Measurements from ENCODE around the gene PPP1R13B. TPM values are rescaled to one million over a fixed set of nuclear protein-coding genes. Genes with fewer than 3 reads are reported as not detected.

PPP1R13B gene
- total RNA-seq, 1 experiment from 2014 or later = 16.2 TPM

- H3K27me3 Mint-ChIP-seq (ENCODE audit: insufficient read depth, unreplicated experiment) = no peaks in the 10 kb centered on the region
- H3K4me3 Mint-ChIP-seq (ENCODE audit: unreplicated experiment) = no peak overlapping the region
- POLR2A ChIA-PET = no interaction called here
- CTCF ChIA-PET = interaction anchor here (0.7 to 1.4 kb wide), 2 partner anchors 46 kb away, joined by 3 to 4 read pairs; no protein-coding TSS in a partner anchor
- no peaks in the 10 kb centered on the region for H3K36me3 Mint-ChIP-seq (ENCODE audit: insufficient read depth, unreplicated experiment)
- no peak for TF ChIP-seq CTCF (IDR thresholded peaks at IDR 0.05; ENCODE audit: unreplicated experiment)
- peak; percentile 55 for DNase-seq (ENCODE audit: unreplicated experiment)
- no peaks in the 10 kb centered on the region for H3K9me3 Mint-ChIP-seq (ENCODE audit: unreplicated experiment)
- intact Hi-C loops (cut with micrococcal nuclease) = no loop called here
- H3K4me1 Mint-ChIP-seq (ENCODE audit: insufficient read depth, unreplicated experiment) = peaks cover 18% of the 10 kb centered on the region
- BruUV-seq (replicated peaks) = no TSS peak
- H3K27ac Mint-ChIP-seq (ENCODE audit: low read depth, unreplicated experiment) = peak overlapping the region; percentile 29
These were observed 7.7 kb upstream of the PPP1R13B start for GRCh38 chr14:103854822-103855733.

GRCh38 chr14:103854017-103854808 lies 6.8 kb upstream of the PPP1R13B start:
- peaks cover 18% of the 10 kb centered on the region for H3K4me1 Mint-ChIP-seq (ENCODE audit: insufficient read depth, unreplicated experiment)
- no peaks in the 10 kb centered on the region for H3K27me3 Mint-ChIP-seq (ENCODE audit: insufficient read depth, unreplicated experiment)
- peak overlapping the region; percentile 29 for H3K27ac Mint-ChIP-seq (ENCODE audit: low read depth, unreplicated experiment)
- ChIA-PET CTCF (interaction anchor here (1.0 kb wide), 1 partner anchor 19 kb away, joined by 4 read pairs; no protein-coding TSS in a partner anchor), POLR2A (interaction anchor here (0.7 kb wide), 1 partner anchor 311 kb away, joined by 4 read pairs; no protein-coding TSS in a partner anchor)
- no peaks in the 10 kb centered on the region for H3K36me3 Mint-ChIP-seq (ENCODE audit: insufficient read depth, unreplicated experiment)
- intact Hi-C loops (cut with micrococcal nuclease) = no loop called here
- TF ChIP-seq CTCF (IDR thresholded peaks at IDR 0.05; ENCODE audit: unreplicated experiment) = no peak
- no peak overlapping the region for H3K4me3 Mint-ChIP-seq (ENCODE audit: unreplicated experiment)
- peak; percentile 38 for DNase-seq (ENCODE audit: unreplicated experiment)
- BruUV-seq (replicated peaks) = no TSS peak
- no peaks in the 10 kb centered on the region for H3K9me3 Mint-ChIP-seq (ENCODE audit: unreplicated experiment)

GRCh38 chr14:103849151-103849886 lies 1.9 kb upstream of the PPP1R13B start:
- Mint-ChIP-seq H3K4me3 (ENCODE audit: unreplicated experiment) (peak overlapping the region; percentile 58), H3K9me3 (ENCODE audit: unreplicated experiment) (no peaks in the 10 kb centered on the region), H3K27me3 (ENCODE audit: insufficient read depth, unreplicated experiment) (no peaks in the 10 kb centered on the region), H3K27ac (ENCODE audit: low read depth, unreplicated experiment) (no peak overlapping the region), H3K36me3 (ENCODE audit: insufficient read depth, unreplicated experiment) (peaks cover 6% of the 10 kb centered on the region), H3K4me1 (ENCODE audit: insufficient read depth, unreplicated experiment) (peaks cover 16% of the 10 kb centered on the region)
- BruUV-seq (replicated peaks) = TSS peak; percentile 30
- no peak for TF ChIP-seq CTCF (IDR thresholded peaks at IDR 0.05; ENCODE audit: unreplicated experiment)
- CTCF ChIA-PET = interaction anchor here (0.7 kb wide), 1 partner anchor 10 kb away, joined by 3 read pairs; no protein-coding TSS in a partner anchor
- DNase-seq (ENCODE audit: unreplicated experiment) = no peak
- intact Hi-C loops (cut with micrococcal nuclease) = no loop called here
- POLR2A ChIA-PET = interaction anchor here (0.6 to 1.1 kb wide), 2 partner anchors 31 to 102 kb away, joined by 3 to 5 read pairs; no protein-coding TSS in a partner anchor

All from MCF 10A (cell line).